Lower leg skin (tissue), 3 donors: ENCODE results near the gene BET1.

Source experiments
- CTCF ChIP-seq, 3 donors: fragments of 450-650 bp; IDR thresholded peaks; one replicate each; pipeline ENCODE4 v1.5.1; 2016; ENCODE audit warnings: antibody characterized with exemption in 3 of 3, mild to moderate bottlenecking in 3 of 3, moderate library complexity in 2 of 3
- POLR2A ChIP-seq, 2 donors: fragments of 450-650 bp; IDR thresholded peaks; one replicate each; pipeline ENCODE4 v1.6.1; 2016 to 2017; ENCODE audit warnings: antibody characterized with exemption in 2 of 2, mild to moderate bottlenecking in 1 of 2, moderate library complexity in 1 of 2

- no peak for TF ChIP-seq CTCF (IDR thresholded peaks at IDR 0.05)
- no peak for TF ChIP-seq POLR2A (IDR thresholded peaks at IDR 0.05)
Measured at GRCh38 chr7:94028768-94029167, 24.6 kb upstream of the BET1 start.
